K562 (cell line): ENCODE measurements around the gene PRICKLE3. TPM values are rescaled to one million over a fixed set of nuclear protein-coding genes. Genes with fewer than 3 reads are reported as not detected.

Experiments
- ATAC-seq: fragments of 200-7000 bp; cut with Tn5 transposase; 3 replicates; pipeline ENCODE4 v1.9.1; 2020; ENCODE audit warnings: moderate library complexity
- BruUV-seq: library from RNA; stranded (reverse); fragments of 400-500 nt; replicated peaks from 2 replicates; lab custom pipeline; 2021; lab: Mats Ljungman, UMichigan
- CTCF ChIA-PET: fragments of 300-600 bp; formaldehyde crosslinking; extraction: SDS; loops from one replicate; lab custom pipeline; 2021; ENCODE audit warnings: low intra/inter-chr PET ratio; lab: Yijun Ruan, JAX
- POLR2A ChIA-PET: fragments of 300-600, 350-650 bp; sonication (Branson Sonifier 250); formaldehyde crosslinking; extraction: SDS; loops from one replicate; lab custom pipeline; 2021; ENCODE audit warnings: antibody characterized with exemption, inconsistent platforms; lab: Yijun Ruan, JAX
- DNase-seq, 4 experiments: peaks; one replicate each; pipeline versions ENCODE4 v3.0.0 to v3.0.0-alpha.2; 2011 to 2018; ENCODE audit warnings: low spot score in 3 of 4, mixed read lengths in 3 of 4; ENCODE audit errors: extremely low read depth in 1 of 4
- FAIRE-seq: peaks from 2 replicates; lab custom pipeline; 2011; peaks lifted over from hg19 to GRCh38; lab: Jason Lieb, UNC
- H2AFZ ChIP-seq: 2 replicates; pipeline ENCODE4 v1.6.0; 2011; ENCODE audit warnings: low read depth, low read length, control low read depth, inconsistent platforms
- H3K27ac ChIP-seq: fragments of 200-600 bp; 3 replicates; pipeline ENCODE4 v1.8.0; 2011; ENCODE audit warnings: low read depth, mild to moderate bottlenecking, control low read depth, inconsistent platforms, low read length, moderate library complexity, mixed read lengths; ENCODE audit errors: extremely low read depth
- H3K27me3 ChIP-seq, 2 experiments: fragments of 300-600 bp in 1 of 2; 2 replicates in 1 of 2; 3 replicates in 1 of 2; pipeline versions ENCODE4 v1.6.0 to v1.8.0; 2011; ENCODE audit warnings: inconsistent platforms in 2 of 2, low read length in 2 of 2, mild to moderate bottlenecking in 1 of 2, mixed read lengths in 1 of 2, moderate library complexity in 1 of 2; ENCODE audit not compliant: control insufficient read depth in 2 of 2, insufficient read depth in 2 of 2
- H3K36me3 ChIP-seq: fragments of 300-600 bp; 3 replicates; pipeline ENCODE4 v1.8.0; 2011; ENCODE audit warnings: mild to moderate bottlenecking, low read length, inconsistent platforms; ENCODE audit not compliant: control insufficient read depth, insufficient read depth
- H3K4me1 ChIP-seq, 2 experiments: fragments of 200-600 bp in 1 of 2; replicated peaks in 1 of 2; 2 replicates in 1 of 2; 3 replicates in 1 of 2; pipeline versions ENCODE4 v1.5.1 to v1.8.0; 2011; ENCODE audit warnings: inconsistent platforms in 2 of 2, low read length in 2 of 2, mild to moderate bottlenecking in 1 of 2, mixed read lengths in 1 of 2, moderate library complexity in 1 of 2; ENCODE audit not compliant: control insufficient read depth in 2 of 2, insufficient read depth in 2 of 2
- H3K4me2 ChIP-seq: 2 replicates; pipeline ENCODE4 v1.6.1; 2011; ENCODE audit warnings: low read length, control low read depth, inconsistent platforms, mixed read lengths; ENCODE audit not compliant: insufficient read depth
- H3K4me3 ChIP-seq: fragments of 200-600 bp; sonication (generic), shearing (Covaris generic); 2 replicates; pipeline ENCODE4 v1.5.1; 2016; ENCODE audit warnings: control low read depth, inconsistent platforms
- H3K79me2 ChIP-seq: fragments of 200-600 bp; 3 replicates; pipeline ENCODE4 v1.8.0; 2011; ENCODE audit warnings: low read length, inconsistent platforms; ENCODE audit not compliant: control insufficient read depth, insufficient read depth
- H3K9ac ChIP-seq, 2 experiments: 2 replicates each; pipeline versions ENCODE4 v1.6.0 to v1.6.1; 2011; ENCODE audit warnings: low read depth in 2 of 2, low read length in 2 of 2, control low read depth in 1 of 2, inconsistent platforms in 1 of 2, mild to moderate bottlenecking in 1 of 2, mixed read lengths in 1 of 2; ENCODE audit not compliant: insufficient read depth in 1 of 2
- H3K9me1 ChIP-seq: one replicate; pipeline ENCODE4 v1.6.0; 2011; ENCODE audit warnings: inconsistent platforms, mild to moderate bottlenecking, low read length, moderate library complexity; ENCODE audit not compliant: control insufficient read depth, insufficient read depth
- H3K9me3 ChIP-seq: replicated peaks from 2 replicates; pipeline ENCODE4 v1.5.1; 2011; ENCODE audit warnings: low read depth, low read length, inconsistent platforms; ENCODE audit not compliant: control insufficient read depth, insufficient read depth
- H4K20me1 ChIP-seq: replicated peaks from 2 replicates; pipeline ENCODE4 v1.6.1; 2011; ENCODE audit warnings: low read length, inconsistent platforms, mixed read lengths; ENCODE audit not compliant: control insufficient read depth, insufficient read depth
- CBFA2T3 ChIP-seq: fragments of 450-650 bp; IDR thresholded peaks from 2 replicates; pipeline ENCODE4 v1.6.1; 2017
- HCFC1 ChIP-seq: IDR thresholded peaks from 2 replicates; pipeline ENCODE4 v1.6.1; 2012; ENCODE audit warnings: low read depth, low read length, improper control_type of control experiment
- KHSRP ChIP-seq: fragments of 450-650 bp; IDR thresholded peaks from 2 replicates; pipeline ENCODE4 v1.6.1; 2017
- SMARCA5 ChIP-seq: fragments of 450-650 bp; IDR thresholded peaks from 2 replicates; pipeline ENCODE4 v1.6.1; 2016
- ZFP1 ChIP-seq: fragments of 450-650 bp; formaldehyde crosslinking; IDR thresholded peaks from 2 replicates; pipeline ENCODE4 v1.4.0; 2020; ENCODE audit warnings: mild to moderate bottlenecking, mixed read lengths
- ZFX ChIP-seq: sonication (generic); formaldehyde crosslinking; IDR thresholded peaks from 2 replicates; pipeline ENCODE4 v1.8.0; 2022; ENCODE audit warnings: mild to moderate bottlenecking, missing genetic modification reagents, moderate library complexity
- ZNF551 ChIP-seq: fragments of 250-450 bp; sonication (Bioruptor Pico); IDR thresholded peaks from 2 replicates; pipeline ENCODE4 v1.5.0; 2021; ENCODE audit warnings: mild to moderate bottlenecking, moderate library complexity
- WGBS: fragments of 100-300 bp; shearing (Covaris generic); methylation state at CpG from one replicate; pipeline ENCODE4 v1.1.6; 2016; ENCODE audit warnings: low coverage, mixed read lengths; ENCODE audit not compliant: insufficient coverage; ENCODE audit errors: missing lambda C conversion rate; 5-methylcytosine and 5-hydroxymethylcytosine counted together
- in situ Hi-C: fragments of 300-500 bp; cut with MboI; formaldehyde crosslinking; loops from 4 replicates; pipeline ENCODE4 v1.15.0; 2018; ENCODE audit warnings: inconsistent platforms, mixed read lengths
- intact Hi-C: fragments of 100-400 bp; cut with micrococcal nuclease; formaldehyde crosslinking; loops from 2 replicates; pipeline ENCODE4 v1.14.2; 2022
- polyA plus RNA-seq, 8 experiments: library from polyadenylated mRNA; depleted of rRNA in 4 of 8; stranded (reverse) in 5 of 8; unstranded in 3 of 8; fragments of >200 nt; fragmentation: Nextera tagmentation in 2 of 8; fragmentation: Illumina TruSeq in 1 of 8; extraction: Ambion mirVana in 2 of 8; extraction: Trizol in 1 of 8; gene quantifications; 2 replicates each; pipeline versions ENCODE4 v1.2.1 to v1.2.3, GENCODE V29; 2011 to 2014; ENCODE audit warnings: inconsistent platforms in 1 of 8, missing spikeins in 1 of 8
- total RNA-seq, 7 experiments: library from RNA; depleted of rRNA in 6 of 7; stranded (reverse); fragments of >200 nt in 6 of 7; fragmentation: Illumina TruSeq in 2 of 7; extraction: Trizol in 2 of 7; gene quantifications; 2 replicates each; pipeline versions ENCODE4 v1.2.1 to v1.2.3, GENCODE V29; 2011 to 2021; ENCODE audit warnings: low replicate concordance in 1 of 7
- TF ChIP-seq, protein P1 (sequence below): sonication (generic); formaldehyde crosslinking; IDR thresholded peaks from 2 replicates; pipeline ENCODE4 v1.8.0; 2022; ENCODE audit warnings: mild to moderate bottlenecking, missing genetic modification reagents
- TF ChIP-seq, protein P2 (sequence below): fragments of 450-650 bp; IDR thresholded peaks from 2 replicates; pipeline ENCODE4 v1.6.1; 2018; ENCODE audit not compliant: partially characterized antibody

PRICKLE3 gene
- total and polyA plus RNA-seq, 9 of the 15 experiments (the other 6 are each of a cell fraction or from before 2014, with no cell fraction given), result 1.1 to 44.3 (median 14.0) TPM

DNA sequence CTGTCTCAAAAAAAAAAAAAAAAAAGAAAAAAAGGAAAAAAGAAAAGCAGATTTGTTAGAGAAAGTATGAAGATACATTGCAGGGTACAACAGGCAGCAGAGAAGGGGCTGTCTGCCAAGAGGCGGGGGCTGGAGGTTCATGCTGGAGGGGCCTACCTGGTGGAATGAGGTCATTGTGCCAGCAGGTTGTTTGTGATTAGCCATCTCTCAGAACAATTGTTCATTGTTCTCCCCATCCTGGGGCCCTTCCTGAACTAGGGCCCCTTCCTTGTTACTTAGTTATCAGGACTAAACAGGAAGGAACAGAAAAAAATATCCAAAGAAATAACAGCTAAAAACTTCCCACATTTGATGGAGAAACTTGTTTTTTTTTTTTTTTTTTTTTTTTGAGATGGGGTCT is 48.7 kb downstream of the PRICKLE3 start:
- TF ChIP-seq HCFC1, result no peak
- TF ChIP-seq CBFA2T3, result no peak
- TF ChIP-seq ZNF551, result no peak
- DNase-seq, result no peak
- H4K20me1 ChIP-seq, result no peaks in the 10 kb centered on the region
- FAIRE-seq, result no peak
- H3K9ac ChIP-seq, result no peak overlapping the region
- H3K36me3 ChIP-seq, result peaks cover 63% of the 10 kb centered on the region
- ATAC-seq, result no peak; the same call in 2 of the 3 replicates
- H2AFZ ChIP-seq, result no peak overlapping the region
- no peak overlapping the region for H3K4me3 ChIP-seq
- peaks cover 22% of the 10 kb centered on the region for H3K79me2 ChIP-seq
- no peak overlapping the region for H3K27ac ChIP-seq
- no TSS peak for BruUV-seq
- H3K27me3 ChIP-seq, result no peaks in the 10 kb centered on the region
- H3K9me3 ChIP-seq, result peaks cover 33% of the 10 kb centered on the region
- H3K9me1 ChIP-seq, result no peaks in the 10 kb centered on the region
- ChIA-PET POLR2A (no interaction called here), CTCF (no interaction called here)
- no peak overlapping the region for H3K4me2 ChIP-seq
- WGBS, result 100% methylated on average over 1 of the region's 1 CpG
- in situ Hi-C loops (no loop called here), intact Hi-C loops (no loop called here)
- H3K4me1 ChIP-seq, result peaks cover 0 to 7% of the 10 kb centered on the region in 2 experiments; a peak in 3 of 5 replicates

GRCh38 chrX:49133759-49134158 is 52.4 kb downstream of the PRICKLE3 start:
- Histone ChIP-seq H2AFZ (no peak overlapping the region), H3K9me3 (no peaks in the 10 kb centered on the region; the same call in 1 of the 2 replicates), H3K27me3 (no peaks in the 10 kb centered on the region), H3K79me2 (0 out of 3 replicates have a peak, but pooled peaks cover under 1% of the 10 kb centered on the region), H3K4me2 (no peak overlapping the region), H3K9me1 (no peaks in the 10 kb centered on the region), H3K27ac (no peak overlapping the region), H3K36me3 (peaks cover 34% of the 10 kb centered on the region), H4K20me1 (no peaks in the 10 kb centered on the region), H3K4me3 (no peak overlapping the region), H3K9ac (no peak overlapping the region), H3K4me1 (no peaks in the 10 kb centered on the region; a peak in 2 of 5 replicates)
- CTCF ChIA-PET, result no interaction called here
- BruUV-seq, result no TSS peak
- in situ Hi-C loops, result no loop called here
- FAIRE-seq (no peak), ATAC-seq (no peak), DNase-seq (no peak)
- intact Hi-C loops, result no loop called here
- 82% methylated on average over 1 of the region's 1 CpG for WGBS
- POLR2A ChIA-PET, result interaction anchor here (0.6 to 1.2 kb wide), 2 partner anchors 8 to 10 kb away, joined by 3 to 5 read pairs; no protein-coding TSS in a partner anchor
- no peak for TF ChIP-seq ZFP1 (CRISPR knock-in tag)
- no peak for TF ChIP-seq ZFX (CRISPR knock-in tag)
- no peak for TF ChIP-seq KHSRP
- TF ChIP-seq, protein P1, sequence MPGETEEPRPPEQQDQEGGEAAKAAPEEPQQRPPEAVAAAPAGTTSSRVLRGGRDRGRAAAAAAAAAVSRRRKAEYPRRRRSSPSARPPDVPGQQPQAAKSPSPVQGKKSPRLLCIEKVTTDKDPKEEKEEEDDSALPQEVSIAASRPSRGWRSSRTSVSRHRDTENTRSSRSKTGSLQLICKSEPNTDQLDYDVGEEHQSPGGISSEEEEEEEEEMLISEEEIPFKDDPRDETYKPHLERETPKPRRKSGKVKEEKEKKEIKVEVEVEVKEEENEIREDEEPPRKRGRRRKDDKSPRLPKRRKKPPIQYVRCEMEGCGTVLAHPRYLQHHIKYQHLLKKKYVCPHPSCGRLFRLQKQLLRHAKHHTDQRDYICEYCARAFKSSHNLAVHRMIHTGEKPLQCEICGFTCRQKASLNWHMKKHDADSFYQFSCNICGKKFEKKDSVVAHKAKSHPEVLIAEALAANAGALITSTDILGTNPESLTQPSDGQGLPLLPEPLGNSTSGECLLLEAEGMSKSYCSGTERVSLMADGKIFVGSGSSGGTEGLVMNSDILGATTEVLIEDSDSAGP, result no peak
- TF ChIP-seq SMARCA5, result no peak
- TF ChIP-seq, protein P2, sequence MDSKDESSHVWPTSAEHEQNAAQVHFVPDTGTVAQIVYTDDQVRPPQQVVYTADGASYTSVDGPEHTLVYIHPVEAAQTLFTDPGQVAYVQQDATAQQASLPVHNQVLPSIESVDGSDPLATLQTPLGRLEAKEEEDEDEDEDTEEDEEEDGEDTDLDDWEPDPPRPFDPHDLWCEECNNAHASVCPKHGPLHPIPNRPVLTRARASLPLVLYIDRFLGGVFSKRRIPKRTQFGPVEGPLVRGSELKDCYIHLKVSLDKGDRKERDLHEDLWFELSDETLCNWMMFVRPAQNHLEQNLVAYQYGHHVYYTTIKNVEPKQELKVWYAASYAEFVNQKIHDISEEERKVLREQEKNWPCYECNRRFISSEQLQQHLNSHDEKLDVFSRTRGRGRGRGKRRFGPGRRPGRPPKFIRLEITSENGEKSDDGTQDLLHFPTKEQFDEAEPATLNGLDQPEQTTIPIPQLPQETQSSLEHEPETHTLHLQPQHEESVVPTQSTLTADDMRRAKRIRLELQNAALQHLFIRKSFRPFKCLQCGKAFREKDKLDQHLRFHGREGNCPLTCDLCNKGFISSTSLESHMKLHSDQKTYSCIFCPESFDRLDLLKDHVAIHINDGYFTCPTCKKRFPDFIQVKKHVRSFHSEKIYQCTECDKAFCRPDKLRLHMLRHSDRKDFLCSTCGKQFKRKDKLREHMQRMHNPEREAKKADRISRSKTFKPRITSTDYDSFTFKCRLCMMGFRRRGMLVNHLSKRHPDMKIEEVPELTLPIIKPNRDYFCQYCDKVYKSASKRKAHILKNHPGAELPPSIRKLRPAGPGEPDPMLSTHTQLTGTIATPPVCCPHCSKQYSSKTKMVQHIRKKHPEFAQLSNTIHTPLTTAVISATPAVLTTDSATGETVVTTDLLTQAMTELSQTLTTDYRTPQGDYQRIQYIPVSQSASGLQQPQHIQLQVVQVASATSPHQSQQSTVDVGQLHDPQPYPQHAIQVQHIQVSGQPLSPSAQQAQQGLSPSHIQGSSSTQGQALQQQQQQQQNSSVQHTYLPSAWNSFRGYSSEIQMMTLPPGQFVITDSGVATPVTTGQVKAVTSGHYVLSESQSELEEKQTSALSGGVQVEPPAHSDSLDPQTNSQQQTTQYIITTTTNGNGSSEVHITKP, result no peak
